Measurements from ENCODE around the gene AP2B1.

DNA sequence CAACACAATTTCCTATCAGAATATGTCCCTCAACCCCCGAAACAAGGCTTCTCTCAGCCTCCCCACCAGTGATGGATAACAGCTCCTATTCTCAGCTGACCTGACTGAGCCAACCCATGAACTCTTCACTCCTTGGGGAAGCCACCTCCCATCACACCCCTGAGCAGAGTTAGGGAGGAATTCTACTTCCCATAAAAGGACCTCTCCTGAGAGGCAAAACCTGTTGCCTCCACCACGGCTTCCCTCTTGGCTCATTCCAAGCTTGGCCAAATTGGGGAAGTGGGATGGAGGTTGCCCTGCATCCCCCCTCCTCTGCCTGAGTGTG, 138.6 kb downstream of the AP2B1 start:
- TF ChIP-seq, protein P1, sequence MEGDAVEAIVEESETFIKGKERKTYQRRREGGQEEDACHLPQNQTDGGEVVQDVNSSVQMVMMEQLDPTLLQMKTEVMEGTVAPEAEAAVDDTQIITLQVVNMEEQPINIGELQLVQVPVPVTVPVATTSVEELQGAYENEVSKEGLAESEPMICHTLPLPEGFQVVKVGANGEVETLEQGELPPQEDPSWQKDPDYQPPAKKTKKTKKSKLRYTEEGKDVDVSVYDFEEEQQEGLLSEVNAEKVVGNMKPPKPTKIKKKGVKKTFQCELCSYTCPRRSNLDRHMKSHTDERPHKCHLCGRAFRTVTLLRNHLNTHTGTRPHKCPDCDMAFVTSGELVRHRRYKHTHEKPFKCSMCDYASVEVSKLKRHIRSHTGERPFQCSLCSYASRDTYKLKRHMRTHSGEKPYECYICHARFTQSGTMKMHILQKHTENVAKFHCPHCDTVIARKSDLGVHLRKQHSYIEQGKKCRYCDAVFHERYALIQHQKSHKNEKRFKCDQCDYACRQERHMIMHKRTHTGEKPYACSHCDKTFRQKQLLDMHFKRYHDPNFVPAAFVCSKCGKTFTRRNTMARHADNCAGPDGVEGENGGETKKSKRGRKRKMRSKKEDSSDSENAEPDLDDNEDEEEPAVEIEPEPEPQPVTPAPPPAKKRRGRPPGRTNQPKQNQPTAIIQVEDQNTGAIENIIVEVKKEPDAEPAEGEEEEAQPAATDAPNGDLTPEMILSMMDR (IDR thresholded peaks at IDR 0.05), result no peak
- TF ChIP-seq ZFX (IDR thresholded peaks at IDR 0.05; ENCODE audit: borderline replicate concordance), result no peak
